Endothelial cell of umbilical vein (primary cell): ENCODE results near the gene RAD50.

ENCODE experiments used
- CTCF ChIP-seq, 2 donors: IDR thresholded peaks; 1 replicate in 1 of 2; 2 replicates in 1 of 2; pipeline ENCODE4 v1.5.1; 2011; ENCODE audit warnings: low read length in 2 of 2, mild to moderate bottlenecking in 2 of 2, moderate library complexity in 2 of 2, control low read depth in 1 of 2, inconsistent platforms in 1 of 2, low read depth in 1 of 2; ENCODE audit not compliant: insufficient read depth in 1 of 2; ENCODE audit errors: extremely low read depth in 1 of 2
- MYC ChIP-seq: IDR thresholded peaks from one replicate; pipeline ENCODE4 v1.6.1; 2011; ENCODE audit warnings: mild to moderate bottlenecking, low read depth, low read length
- POLR2A ChIP-seq: IDR thresholded peaks from 2 replicates; pipeline ENCODE4 v1.6.1; 2012; ENCODE audit warnings: low read depth, mild to moderate bottlenecking, control low read depth, low read length

GRCh38 chr5:132635873-132636272 lies 79.1 kb downstream of the RAD50 start:
- TF ChIP-seq CTCF (IDR thresholded peaks at IDR 0.05; ENCODE audit: extremely low read depth in 1 of 2, insufficient read depth in 1 of 2, low read depth in 1 of 2, low read length in 2 of 2): no peak
- no peak for TF ChIP-seq POLR2A
- no peak for TF ChIP-seq MYC
